HG03139 (cell line): ENCODE results near the gene FTCDNL1.

Experiments used
- ATAC-seq: cut with Tn5 transposase; IDR thresholded peaks from one replicate; pipeline ENCODE4 v1.9.1; 2021; ENCODE audit not compliant: unreplicated experiment

Gene FTCDNL1

DNA sequence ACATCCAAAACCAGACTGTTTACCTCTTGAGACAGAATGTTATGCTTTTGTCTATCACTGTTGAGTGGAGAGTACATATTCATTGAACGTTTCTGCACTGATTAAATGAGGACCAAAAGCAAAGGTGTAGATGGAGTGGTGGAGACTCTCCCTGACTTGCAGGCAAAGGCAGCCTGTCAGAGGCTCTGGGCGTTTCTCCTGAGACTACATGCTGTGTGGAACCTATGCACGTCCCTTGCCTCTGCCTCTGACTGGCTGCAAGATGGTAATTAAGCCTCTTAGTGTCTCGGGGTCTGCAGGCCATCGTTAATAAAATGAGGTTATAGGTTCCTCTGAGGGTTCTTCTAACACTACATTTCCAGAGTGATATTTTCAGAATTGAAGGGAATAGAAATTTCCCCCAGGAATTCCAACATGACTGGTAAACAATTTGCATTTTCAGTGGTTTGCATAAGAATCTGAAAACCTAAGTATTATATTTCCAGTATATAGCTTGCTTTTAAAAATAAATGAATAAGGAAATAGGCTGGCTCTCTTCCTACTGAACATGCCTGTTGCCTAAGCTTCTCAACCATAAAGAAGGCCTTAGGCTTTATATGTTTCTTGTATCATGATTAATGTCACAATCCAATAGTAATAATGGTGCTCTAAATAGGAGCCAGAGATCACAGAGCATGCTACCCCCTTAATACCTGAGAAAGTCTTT, 107.4 kb downstream of the FTCDNL1 start:
- ATAC-seq = no peak

DNA sequence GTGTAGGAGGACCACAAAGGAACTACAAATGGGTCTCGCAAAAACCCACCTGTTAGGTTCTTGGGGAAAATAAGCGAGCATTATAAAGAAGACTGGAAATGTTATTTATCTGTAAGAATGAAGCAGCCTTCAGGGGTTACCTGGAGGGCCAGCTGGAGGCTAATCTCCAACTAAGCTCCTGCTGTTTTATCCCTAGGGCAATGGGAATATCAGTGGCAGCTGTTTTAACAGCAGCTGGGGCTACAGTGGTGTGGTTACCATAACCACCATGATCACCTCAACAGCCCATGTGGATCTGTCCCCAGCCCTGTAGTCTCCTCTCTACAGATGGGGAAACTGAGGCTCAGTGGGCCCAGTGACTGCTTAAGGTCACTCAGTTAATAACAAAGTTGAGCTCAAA, 108.1 kb downstream of the FTCDNL1 start:
- no peak for ATAC-seq

DNA sequence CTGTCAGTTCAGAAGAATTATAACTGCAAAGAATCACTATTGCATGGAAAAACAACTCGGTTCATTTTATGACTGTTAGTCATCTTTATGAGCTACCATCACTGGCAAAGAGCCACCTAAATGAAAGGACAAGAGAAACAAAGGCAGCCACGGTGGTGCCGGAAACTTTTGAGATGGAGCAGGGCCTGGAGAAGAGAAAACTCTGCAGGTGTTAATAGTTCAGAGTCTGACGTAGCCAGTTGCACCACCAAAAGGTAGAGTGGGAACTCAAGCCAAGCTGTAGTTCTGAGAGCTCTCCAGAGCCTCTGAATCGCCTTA, 110.9 kb downstream of the FTCDNL1 start:
- ATAC-seq = no peak

DNA sequence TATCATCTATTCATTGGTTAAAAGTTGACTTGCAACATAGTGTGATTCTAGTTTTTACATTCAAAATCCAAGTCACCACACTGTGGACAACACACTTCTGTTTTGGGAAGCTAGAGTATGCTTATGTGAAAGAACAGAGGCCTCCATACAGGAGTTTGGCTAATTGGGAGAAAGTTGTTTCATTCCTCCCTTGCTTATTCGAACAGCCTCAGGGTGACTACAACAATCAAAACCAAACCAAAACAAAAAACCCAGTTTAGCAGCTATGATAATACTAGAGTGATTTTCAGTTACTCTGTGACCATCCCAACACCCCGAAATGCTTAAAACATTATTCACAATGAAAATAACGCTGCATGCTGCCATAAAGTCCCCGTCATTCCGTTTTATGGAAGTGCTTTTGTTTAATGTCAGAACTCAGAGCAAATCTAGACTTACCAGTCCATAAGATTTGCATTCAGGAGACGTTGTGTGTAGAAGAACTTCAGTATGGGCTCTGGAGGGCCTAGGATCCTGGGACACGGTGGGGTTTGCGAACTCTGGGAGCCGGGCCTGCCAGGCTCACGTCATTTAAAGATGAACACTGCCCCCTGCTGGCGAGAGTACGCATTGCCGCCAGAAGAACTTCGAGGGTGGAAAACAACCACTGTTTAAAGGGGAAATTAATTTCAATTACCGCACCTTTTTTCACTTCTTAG, 111.4 kb downstream of the FTCDNL1 start:
- ATAC-seq = no peak

DNA sequence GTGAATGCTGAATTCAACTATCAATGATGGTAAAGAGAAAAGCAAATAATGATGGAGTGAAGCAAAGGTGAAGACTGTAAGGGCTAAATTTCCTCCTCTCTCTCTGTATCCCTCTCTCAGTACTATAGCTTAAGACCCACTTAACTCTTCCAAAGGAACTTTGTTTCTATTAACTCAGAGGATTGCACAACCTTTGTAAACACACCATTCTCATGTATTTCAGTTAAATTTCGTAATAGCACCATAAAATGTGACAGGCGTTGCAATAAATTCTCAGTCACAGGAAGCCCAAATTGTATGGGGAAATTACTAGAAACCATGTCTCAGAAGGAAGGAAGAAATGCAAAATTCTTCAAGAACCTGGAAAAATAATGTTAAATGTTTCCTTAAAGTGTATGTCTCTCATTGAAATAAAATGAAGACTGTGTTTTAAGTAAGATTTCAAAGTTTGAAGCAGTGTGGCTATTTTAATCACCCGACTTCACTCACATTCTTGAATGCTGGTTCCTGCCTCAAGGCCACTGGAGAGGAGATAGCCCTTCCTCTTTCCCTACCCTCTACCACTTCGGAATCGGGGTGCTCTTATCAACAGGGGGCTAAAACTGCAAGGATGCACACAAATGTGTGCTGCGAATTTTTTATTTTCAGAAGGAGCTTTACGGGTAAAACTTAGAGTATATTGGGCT, 112.1 kb downstream of the FTCDNL1 start:
- ATAC-seq = no peak

DNA sequence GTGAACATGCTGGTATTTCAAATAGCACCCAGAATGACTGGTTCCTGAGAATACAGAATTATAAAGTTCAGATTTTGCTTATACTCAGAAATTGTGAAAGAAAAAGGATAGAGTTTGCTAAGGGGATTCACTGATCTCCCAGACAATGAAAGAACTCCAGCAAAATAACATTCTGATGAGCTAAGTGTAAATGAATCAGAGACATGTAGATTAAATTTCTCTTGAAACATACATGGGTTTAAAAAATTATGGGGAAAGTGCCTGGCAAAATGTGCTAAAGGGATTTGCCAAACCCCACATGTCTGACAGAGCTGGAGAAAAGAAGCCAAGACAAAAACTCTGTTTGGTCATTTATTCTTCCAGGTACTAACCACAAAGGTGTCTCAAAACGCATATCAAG, 116.3 kb downstream of the FTCDNL1 start:
- no peak for ATAC-seq

DNA sequence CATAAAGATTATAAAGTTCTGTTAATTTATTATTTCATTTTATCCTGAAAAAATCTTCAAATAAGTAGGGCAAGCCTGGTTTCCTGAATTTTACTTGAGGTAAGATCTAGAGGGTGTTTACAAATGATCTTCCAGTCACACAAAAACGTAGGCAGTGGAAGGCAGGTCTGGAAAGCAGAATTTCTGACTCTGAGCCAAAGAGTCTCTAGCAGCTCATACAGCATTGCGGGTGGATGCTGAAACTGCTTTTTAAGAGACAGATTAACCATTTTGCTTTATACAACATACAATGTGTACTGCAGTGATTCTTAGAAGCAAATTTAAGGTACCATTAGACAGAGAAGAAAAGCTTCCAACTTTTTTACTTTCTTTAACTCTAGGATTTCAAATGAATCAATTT, 117.0 kb downstream of the FTCDNL1 start:
- no peak for ATAC-seq

DNA sequence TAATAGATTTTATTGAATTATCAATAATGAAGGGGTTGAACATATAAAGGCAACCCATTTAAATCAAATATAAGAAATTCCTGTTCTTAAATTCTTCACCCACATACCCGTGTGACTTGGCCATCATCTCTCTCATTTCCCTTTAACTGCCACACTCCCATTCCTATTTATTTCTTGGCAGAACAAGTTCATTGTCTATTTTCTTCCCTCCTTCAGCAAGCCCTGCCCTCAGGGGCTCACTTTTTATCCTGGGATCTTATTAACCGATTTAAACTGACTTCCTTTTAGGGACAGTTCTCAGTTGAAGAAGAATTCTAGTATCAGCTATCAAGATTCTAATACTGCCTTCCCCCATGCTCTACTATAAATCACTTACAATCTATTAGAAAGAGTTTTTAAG, 123.2 kb downstream of the FTCDNL1 start:
- no peak for ATAC-seq

DNA sequence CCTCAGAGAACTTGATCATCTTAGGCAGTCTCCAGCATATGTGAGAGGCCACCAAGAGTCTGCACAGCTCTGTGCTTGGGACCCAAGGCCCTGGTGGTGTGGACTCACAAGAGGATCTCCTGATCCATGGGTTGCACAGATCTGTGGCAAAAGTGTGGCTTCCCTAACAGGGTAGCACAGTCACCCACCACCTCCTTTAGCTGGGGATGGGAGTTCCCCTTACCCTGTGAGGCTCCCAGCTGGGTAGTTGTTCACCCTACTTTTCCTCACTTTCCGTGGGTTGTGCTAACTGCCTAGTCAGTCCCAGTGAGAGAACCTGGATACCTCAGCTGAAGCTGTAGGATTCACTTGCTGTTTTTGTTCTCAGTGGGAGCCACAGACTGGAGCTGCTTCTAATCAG, 123.7 kb downstream of the FTCDNL1 start:
- no peak for ATAC-seq

DNA sequence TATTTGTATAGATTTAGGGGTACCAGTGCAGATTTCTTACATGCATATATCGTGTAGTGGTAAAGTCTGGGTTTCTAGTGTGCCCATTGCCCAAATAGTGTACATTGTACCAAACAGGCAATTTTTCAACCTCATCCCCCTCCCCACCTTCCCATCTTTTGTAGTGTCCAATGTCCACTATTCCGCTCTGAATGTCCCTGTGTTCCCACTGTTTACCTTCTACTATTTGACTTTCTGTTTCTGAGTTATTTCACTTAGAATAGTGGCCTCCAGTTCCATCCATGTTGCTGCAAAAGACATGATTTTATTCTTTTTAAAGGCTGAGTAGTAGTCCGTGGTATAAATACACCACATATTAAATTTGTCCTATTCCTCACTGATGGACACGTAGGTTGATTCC, 132.9 kb downstream of the FTCDNL1 start:
- no peak for ATAC-seq

DNA sequence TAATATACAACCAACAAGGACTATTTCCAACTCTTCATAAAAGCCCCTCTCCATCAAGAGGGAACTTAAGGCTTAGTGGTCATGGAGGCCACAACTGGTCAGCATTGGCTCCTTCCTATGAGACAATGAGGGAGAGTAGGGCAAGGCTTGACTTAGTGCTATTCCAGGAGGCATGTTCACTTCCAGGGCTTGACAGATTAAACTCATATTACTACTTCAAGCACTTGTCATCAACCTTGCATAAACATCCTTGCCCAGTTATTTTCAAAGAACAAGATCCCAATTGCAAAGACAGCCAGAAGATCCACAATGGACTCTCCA, 133.4 kb downstream of the FTCDNL1 start:
- ATAC-seq = no peak

DNA sequence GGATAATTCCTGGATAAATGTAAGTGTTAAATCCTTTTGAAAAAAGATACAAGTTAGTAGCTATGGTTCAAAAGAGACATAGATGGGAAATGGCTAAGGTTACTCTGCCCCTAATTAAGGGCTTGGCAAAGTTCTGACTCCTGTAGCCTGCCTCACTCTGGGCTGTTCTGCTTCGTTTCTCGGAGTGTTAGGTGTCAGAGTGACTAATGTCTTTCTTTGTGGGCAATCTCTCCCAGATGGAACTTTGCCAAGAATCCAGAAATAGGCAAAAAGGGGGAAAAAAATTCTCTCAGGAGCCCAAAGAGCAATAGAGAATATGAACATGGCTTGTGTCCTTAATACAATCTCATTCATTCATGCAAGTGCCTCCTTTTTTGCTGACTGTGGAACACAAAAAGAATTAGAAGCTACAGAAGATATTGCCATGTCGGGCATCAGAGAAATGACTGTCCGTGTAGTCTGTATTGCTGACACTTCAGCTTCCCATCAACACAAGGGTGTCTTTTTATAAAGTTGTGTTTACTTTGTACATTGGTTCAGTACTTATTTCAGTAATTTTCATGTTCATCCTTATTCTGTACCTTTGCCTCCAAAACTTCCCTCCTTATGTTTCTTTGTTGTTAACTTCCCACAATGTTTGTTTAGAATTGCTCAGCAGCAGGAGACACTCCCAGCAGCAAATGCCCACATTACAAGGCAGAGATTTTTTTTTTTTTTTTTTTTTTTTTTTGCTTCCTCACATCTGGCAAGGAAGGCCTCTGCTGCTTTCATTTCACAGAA, 134.0 kb downstream of the FTCDNL1 start:
- no peak for ATAC-seq

DNA sequence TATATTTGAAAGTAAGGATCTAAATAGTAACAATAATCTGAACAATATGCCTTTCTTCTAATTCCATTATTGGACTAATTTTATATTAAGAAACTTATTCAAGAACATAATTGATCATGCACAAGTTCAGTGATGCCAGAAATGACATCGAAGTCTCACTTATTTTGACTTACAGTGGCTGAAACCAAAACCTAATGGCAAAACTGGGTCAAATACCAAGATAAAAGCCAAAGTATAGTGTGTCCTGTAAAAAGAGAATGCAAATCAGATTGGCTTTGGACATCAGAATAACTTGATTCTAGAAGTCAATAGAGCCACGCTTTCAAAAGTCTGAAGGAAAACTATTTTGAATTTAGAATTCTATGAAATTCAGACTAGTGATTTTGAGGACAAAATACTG, 137.2 kb downstream of the FTCDNL1 start:
- ATAC-seq = no peak

DNA sequence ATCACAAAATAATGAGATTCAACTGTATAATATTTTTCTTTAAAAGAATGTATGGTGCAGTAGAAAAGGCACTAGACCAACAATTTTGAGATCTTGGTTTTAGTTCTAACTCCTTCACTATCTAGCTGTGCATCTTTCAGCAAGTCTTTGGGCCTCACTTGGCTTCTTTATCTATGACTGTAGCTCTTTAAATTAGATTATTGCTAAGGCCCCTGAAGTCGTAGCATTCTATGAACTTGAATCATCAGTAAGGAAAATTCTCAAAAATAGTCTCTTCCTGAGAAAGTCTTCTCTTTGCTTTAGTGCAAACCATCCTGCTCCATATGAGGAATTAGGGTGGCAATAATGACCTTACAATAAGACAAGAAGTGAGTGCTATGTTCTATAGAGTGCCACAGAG, 140.4 kb downstream of the FTCDNL1 start:
- ATAC-seq = no peak
